ENCODE measurements around the gene AP2A1.

Gene AP2A1

GRCh38 chr19:49837425-49837824 is 70.6 kb downstream of the AP2A1 start (continued):
- no peak for TF ChIP-seq POU6F1 (CRISPR knock-in tag; IDR thresholded peaks at IDR 0.05; ENCODE audit: borderline replicate concordance, low read depth)

GRCh38 chr19:49838885-49839588 is 72.2 kb downstream of the AP2A1 start:
- ATAC-seq: no peak
- TF ChIP-seq OSR1 (CRISPR knock-in tag; IDR thresholded peaks at IDR 0.05) (no peak), GLIS3 (CRISPR knock-in tag; IDR thresholded peaks at IDR 0.05) (no peak), ZC3H10 (CRISPR knock-in tag; IDR thresholded peaks at IDR 0.05) (no peak), BACH2 (CRISPR knock-in tag; IDR thresholded peaks at IDR 0.05; ENCODE audit: borderline replicate concordance) (no peak), CSDC2 (CRISPR knock-in tag; IDR thresholded peaks at IDR 0.05) (no peak), TCF4 (CRISPR knock-in tag; IDR thresholded peaks at IDR 0.05; ENCODE audit: borderline replicate concordance) (no peak), SNAI2 (CRISPR knock-in tag; IDR thresholded peaks at IDR 0.05) (no peak), CSRNP3 (CRISPR knock-in tag; IDR thresholded peaks at IDR 0.05) (no peak), POU6F1 (CRISPR knock-in tag; IDR thresholded peaks at IDR 0.05; ENCODE audit: borderline replicate concordance, low read depth) (no peak), PPARA (CRISPR knock-in tag; IDR thresholded peaks at IDR 0.05; ENCODE audit: borderline replicate concordance) (no peak), PATZ1 (CRISPR knock-in tag; IDR thresholded peaks at IDR 0.05; ENCODE audit: borderline replicate concordance) (no peak), ARNTL (CRISPR knock-in tag; IDR thresholded peaks at IDR 0.05; ENCODE audit: borderline replicate concordance, low read depth) (no peak), ZNF8 (CRISPR knock-in tag; IDR thresholded peaks at IDR 0.05) (no peak), ISL1 (CRISPR knock-in tag; IDR thresholded peaks at IDR 0.05) (no peak)

- ATAC-seq: no peak
- TF ChIP-seq GLIS3 (CRISPR knock-in tag; IDR thresholded peaks at IDR 0.05) (no peak), BACH2 (CRISPR knock-in tag; IDR thresholded peaks at IDR 0.05; ENCODE audit: borderline replicate concordance) (no peak), SNAI2 (CRISPR knock-in tag; IDR thresholded peaks at IDR 0.05) (no peak), ZFP30 (CRISPR knock-in tag; IDR thresholded peaks at IDR 0.05) (no peak), PPARA (CRISPR knock-in tag; IDR thresholded peaks at IDR 0.05; ENCODE audit: borderline replicate concordance) (no peak), ARNTL (CRISPR knock-in tag; IDR thresholded peaks at IDR 0.05; ENCODE audit: borderline replicate concordance, low read depth) (no peak), ZNF70 (CRISPR knock-in tag; IDR thresholded peaks at IDR 0.05) (no peak)
Observed at GRCh38 chr19:49839713-49840112, 72.9 kb downstream of the AP2A1 start.

- ATAC-seq: no peak
- no peak for TF ChIP-seq ZNF8 (CRISPR knock-in tag; IDR thresholded peaks at IDR 0.05)
- TF ChIP-seq TOX (CRISPR knock-in tag; IDR thresholded peaks at IDR 0.05; ENCODE audit: borderline replicate concordance): no peak
- TF ChIP-seq TSHZ2 (CRISPR knock-in tag; IDR thresholded peaks at IDR 0.05): no peak
- TF ChIP-seq OSR1 (CRISPR knock-in tag; IDR thresholded peaks at IDR 0.05): no peak
- no peak for TF ChIP-seq PATZ1 (CRISPR knock-in tag; IDR thresholded peaks at IDR 0.05; ENCODE audit: borderline replicate concordance)
- no peak for TF ChIP-seq ISL1 (CRISPR knock-in tag; IDR thresholded peaks at IDR 0.05)
- no peak for TF ChIP-seq TCF4 (CRISPR knock-in tag; IDR thresholded peaks at IDR 0.05; ENCODE audit: borderline replicate concordance)
- no peak for TF ChIP-seq ARNTL (CRISPR knock-in tag; IDR thresholded peaks at IDR 0.05; ENCODE audit: borderline replicate concordance, low read depth)
- no peak for TF ChIP-seq POU6F1 (CRISPR knock-in tag; IDR thresholded peaks at IDR 0.05; ENCODE audit: borderline replicate concordance, low read depth)
- TF ChIP-seq CREB5 (CRISPR knock-in tag; IDR thresholded peaks at IDR 0.05; ENCODE audit: low read depth): no peak
- TF ChIP-seq CSDC2 (CRISPR knock-in tag; IDR thresholded peaks at IDR 0.05): no peak
Observed at GRCh38 chr19:49840321-49840720, 73.5 kb downstream of the AP2A1 start.

All from SK-N-SH treated with all-trans-retinoic acid at 6 μM for 48 hours (cell line).